HG02852 (cell line): Measurements from ENCODE around the gene PRM2.

Experiments used
- ATAC-seq: cut with Tn5 transposase; IDR thresholded peaks from one replicate; pipeline ENCODE4 v1.9.1; 2021; ENCODE audit warnings: mild to moderate bottlenecking, moderate library complexity; ENCODE audit not compliant: unreplicated experiment

The PRM2 gene

DNA sequence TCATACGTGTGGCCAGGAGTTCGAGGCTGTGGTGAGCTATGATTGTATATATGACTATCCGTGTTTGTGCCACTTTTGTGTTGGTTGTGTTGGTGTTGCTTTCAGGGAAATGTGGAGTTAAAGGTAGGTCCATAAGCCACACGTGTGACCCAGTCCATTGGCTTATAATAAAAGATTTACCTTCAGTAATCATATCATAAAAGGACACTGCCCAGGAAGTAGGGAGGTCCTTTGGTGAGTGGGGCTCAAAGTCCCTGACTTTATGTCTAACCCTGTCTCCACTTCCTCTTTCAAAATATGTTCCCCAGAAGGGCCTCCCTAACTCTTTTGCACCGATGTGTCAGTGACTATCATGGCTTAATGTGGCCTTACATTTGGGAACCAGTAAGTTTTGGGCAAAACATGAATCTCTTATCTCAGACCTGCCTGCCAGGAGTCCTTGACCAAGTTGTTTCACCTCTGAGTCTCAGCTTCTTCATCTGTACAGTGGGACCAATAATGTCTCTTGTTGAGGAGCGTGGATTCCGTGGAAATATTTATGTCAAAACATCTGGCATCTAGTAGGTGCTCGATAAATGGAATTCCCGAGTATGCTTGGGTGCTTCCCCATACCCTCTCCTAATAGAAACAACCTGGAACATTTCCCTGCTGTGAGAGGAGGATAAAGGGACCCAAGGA is 12.0 kb downstream of the PRM2 start:
- ATAC-seq: no peak

GRCh38 chr16:11263737-11264136 is 12.5 kb downstream of the PRM2 start:
- no peak for ATAC-seq

- no peak for ATAC-seq
Observed at GRCh38 chr16:11262915-11263314, 13.4 kb downstream of the PRM2 start.

DNA sequence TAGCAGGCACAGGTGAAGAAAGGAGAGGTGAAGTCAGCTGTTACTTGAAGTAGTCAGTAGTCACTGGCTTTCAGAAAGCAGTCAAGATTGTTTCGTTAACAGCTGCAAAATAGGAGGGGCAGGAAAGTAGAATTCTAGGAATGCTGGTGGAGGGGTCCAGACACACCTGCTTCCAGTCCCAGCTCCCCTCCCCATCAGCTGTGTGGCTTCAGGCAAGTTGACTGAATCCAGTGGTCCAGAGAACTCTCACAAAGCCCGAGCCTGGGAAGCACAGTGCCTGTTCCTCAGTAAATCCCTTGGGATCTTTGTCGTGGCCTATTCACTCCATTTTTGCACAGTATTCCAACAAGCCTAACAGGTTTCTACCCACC is 15.7 kb downstream of the PRM2 start:
- ATAC-seq: no peak

- no peak for ATAC-seq
Observed at GRCh38 chr16:11259655-11260595, 16.4 kb downstream of the PRM2 start.

DNA sequence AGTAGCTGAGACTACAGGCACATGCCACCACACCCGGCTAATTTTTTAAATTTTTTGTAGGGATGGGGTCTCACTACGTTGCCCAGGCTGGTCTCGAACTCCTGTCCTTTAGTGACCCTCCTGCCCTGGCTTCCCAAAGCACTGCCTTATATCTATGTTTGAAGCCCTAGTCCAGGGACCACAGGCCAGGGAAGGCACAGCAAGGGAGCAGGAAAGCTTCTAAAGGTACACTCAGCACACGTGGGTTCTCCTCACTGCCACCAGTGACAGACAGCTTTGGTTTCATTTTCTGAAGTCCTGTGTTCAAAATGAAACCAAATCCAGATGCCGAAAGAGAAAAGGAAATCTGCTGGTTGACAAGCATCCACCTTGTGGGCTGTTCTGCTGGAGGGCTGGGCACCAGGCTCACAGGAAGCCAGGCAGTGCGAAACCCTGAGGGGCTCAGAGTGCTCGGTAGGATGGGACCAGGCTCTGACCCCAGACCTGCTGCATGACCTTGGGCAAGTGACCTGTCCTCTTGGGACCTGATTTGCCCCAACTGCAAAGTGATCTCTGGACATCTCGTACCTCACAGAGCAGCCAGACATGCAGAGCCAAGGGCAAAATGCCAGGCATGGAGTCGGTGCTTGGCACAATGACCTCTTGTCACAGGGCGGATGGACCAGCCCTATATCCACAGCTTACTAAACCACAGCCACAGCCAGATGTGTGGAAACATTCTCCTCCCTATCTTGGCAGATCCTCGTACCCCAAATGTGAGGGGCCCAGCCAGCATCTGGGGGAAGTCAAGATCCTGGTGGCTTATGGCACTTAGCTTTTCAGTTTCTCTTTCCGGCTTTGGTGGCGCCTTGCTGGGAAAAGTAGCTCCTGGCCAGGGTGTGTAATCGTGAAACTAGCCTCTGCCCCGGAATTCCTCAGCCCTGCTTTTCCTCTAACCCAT is 17.5 kb downstream of the PRM2 start:
- no peak for ATAC-seq

- ATAC-seq: no peak
Observed at GRCh38 chr16:11257131-11257938, 18.9 kb downstream of the PRM2 start.

DNA sequence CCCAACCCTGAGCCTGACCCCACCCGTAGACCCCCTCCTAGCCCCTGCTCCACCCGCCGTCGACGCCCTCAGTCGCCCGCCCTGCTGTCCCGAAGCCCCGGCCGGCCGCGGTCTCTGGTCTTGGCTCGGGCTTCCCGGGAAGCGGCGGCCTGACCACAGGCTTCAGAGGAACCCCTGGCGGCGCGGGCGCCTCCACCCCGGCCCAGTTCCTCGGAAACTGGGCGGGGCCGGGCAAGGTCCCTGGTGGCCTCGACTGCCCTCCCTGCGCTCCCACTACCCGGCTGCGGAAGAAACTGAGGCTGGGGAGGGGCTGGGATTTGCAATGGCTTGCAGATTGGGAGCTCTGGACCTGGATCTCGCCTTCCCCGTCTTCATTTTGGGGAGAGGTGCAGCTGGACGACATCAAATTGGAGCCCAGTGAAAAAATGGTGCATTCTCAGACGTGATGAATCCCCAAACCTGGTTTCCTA is 19.6 kb downstream of the PRM2 start:
- ATAC-seq: no peak

DNA sequence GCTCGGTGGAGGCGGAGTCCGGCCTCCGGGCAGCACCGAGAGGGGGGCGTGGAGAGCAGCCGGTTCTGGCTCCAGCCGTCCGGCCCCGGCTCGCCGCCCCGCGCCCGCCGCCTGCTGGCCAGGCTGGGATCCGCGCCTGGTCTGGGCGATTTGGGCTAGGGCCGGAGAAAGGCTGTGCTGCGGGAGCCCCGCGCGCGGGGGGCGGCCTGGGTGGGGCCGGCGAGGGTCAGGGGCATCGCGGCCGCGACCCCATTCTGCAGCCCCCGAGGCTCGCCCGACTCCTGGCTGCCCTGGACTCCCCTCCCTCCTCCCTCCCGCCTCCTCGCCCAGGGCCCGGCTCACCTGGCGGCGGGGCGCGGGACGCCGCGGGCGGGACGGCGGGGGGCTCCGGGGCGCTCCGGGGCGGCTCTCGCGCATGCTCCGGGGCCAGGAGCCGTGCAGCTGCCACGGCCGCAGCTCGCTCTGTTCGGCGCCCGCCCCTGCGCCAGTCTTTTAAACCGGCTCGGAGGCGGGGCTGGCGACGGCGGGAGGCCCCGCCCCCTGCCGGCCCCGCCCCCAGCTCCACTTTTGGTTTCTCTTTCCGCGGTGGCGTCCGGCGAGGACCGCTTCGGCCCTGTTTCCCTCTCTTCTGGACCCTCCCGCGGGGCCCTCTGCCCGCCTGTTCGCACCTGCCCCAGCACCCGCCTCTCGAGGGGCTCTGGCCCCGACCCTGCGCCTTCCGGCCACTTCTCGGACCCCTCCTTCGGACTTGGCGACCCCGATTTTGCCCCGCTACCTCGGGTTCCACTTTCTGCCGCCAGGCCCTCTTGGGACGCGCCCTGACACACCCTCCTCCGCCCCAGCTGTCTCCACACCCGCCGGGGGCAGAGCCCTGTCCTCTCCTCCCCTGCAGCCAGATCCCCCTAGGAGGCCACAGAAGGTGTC is 20.3 kb downstream of the PRM2 start, which contains the start of gene SOCS1:
Gene SOCS1, minus strand, starts transcription at position 468 of the 924 bp plus-strand sequence. CDS start 726 bp downstream, outside the sequence.
- peak; percentile 52 for ATAC-seq

- ATAC-seq: peak; percentile 5
Observed at GRCh38 chr16:11254913-11255736, 21.2 kb downstream of the PRM2 start.

- no peak for ATAC-seq
Observed at GRCh38 chr16:11253995-11254912, 22.0 kb downstream of the PRM2 start.

DNA sequence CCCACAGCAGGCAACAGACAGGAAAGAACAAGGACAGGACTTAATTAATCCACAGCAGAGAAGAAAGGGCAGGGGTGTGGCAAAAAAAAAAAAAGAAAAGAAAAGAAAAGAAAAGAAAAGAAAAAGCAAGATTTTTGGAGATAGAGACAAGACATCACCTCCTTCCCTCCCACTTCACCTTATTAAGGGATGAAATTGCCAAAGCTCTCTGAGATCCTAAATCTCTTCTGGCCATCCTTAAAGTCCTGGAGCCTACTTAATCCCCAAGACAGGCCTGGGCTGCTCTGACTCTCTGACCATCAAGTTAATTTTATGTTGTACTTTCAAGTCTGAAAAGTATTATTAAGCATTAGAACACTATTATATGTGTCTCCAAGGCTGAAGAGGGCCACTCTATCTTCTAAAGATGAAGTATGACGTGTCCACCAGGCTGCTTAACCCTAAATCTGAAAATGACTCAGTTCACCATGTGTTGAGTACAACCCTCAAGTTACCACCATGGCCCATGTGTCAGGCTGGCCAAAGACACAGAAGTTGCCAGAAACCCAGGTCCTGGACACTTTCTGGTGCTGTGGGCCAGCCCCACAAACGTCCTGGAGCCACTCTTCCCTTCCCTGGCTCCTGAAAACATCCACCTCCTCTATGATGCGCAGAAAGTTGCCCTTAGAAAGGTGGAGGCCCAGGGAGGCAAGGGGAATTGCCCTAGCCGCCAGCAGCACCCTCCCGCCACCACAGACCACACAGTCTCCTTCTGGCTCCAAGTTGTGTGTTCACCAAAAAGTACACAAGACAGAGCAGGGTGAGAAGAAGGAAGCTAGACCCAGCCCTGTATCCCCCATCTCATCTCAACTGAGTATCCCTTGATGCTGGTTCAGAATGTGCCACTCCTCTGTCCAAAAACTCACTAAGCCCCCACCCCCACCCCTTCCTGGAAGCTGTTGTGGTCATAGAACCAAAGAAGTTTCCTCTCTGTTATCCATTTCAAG is 23.0 kb downstream of the PRM2 start:
- ATAC-seq: no peak

GRCh38 chr16:11252482-11252931 is 23.8 kb downstream of the PRM2 start:
- no peak for ATAC-seq

- ATAC-seq: no peak
Observed at GRCh38 chr16:11251525-11252481, 24.5 kb downstream of the PRM2 start.
